Mesenchymal stem cell (in vitro differentiated cells and primary cell): ENCODE data around the gene PKIG.

Experiments
- DNase-seq: peaks from one replicate; pipeline ENCODE4 v3.0.0-alpha.2; 2013
- H2AFZ ChIP-seq: one replicate; pipeline ENCODE4 v1.6.1; 2013; ENCODE audit warnings: low read depth, mild to moderate bottlenecking, control low read depth, inconsistent platforms, low read length, moderate library complexity
- H2AK5ac ChIP-seq: 2 replicates; pipeline ENCODE4 v1.6.1; 2013; ENCODE audit warnings: low read length, moderate library complexity, mild to moderate bottlenecking, inconsistent platforms; ENCODE audit not compliant: severe bottlenecking
- H2BK120ac ChIP-seq: one replicate; pipeline ENCODE4 v1.6.1; 2013; ENCODE audit warnings: low read depth, mild to moderate bottlenecking, inconsistent platforms, low read length, moderate library complexity
- H2BK12ac ChIP-seq, 2 experiments: one replicate each; pipeline ENCODE4 v1.6.1; 2013; ENCODE audit warnings: inconsistent platforms in 2 of 2, low read length in 2 of 2, mild to moderate bottlenecking in 2 of 2, moderate library complexity in 2 of 2, control low read depth in 1 of 2
- H2BK15ac ChIP-seq: one replicate; pipeline ENCODE4 v1.6.1; 2013; ENCODE audit warnings: mild to moderate bottlenecking, low read depth, inconsistent platforms; ENCODE audit not compliant: poor library complexity, severe bottlenecking
- H2BK5ac ChIP-seq: 2 replicates; pipeline ENCODE4 v1.6.1; 2013; ENCODE audit warnings: low read depth, mild to moderate bottlenecking, low read length, control low read depth, inconsistent platforms; ENCODE audit not compliant: poor library complexity, severe bottlenecking
- H3K14ac ChIP-seq, 2 experiments: one replicate each; pipeline ENCODE4 v1.6.1; 2013; ENCODE audit warnings: inconsistent platforms in 2 of 2, low read length in 2 of 2, control low read depth in 1 of 2, mild to moderate bottlenecking in 1 of 2, moderate library complexity in 1 of 2
- H3K18ac ChIP-seq, 2 experiments: one replicate each; pipeline ENCODE4 v1.6.1; 2013; ENCODE audit warnings: inconsistent platforms in 2 of 2, low read length in 2 of 2, control low read depth in 1 of 2, low read depth in 1 of 2, mild to moderate bottlenecking in 1 of 2
- H3K23ac ChIP-seq, 2 experiments: one replicate each; pipeline ENCODE4 v1.6.1; 2013; ENCODE audit warnings: inconsistent platforms in 2 of 2, low read length in 2 of 2, mild to moderate bottlenecking in 2 of 2, moderate library complexity in 2 of 2, control low read depth in 1 of 2
- H3K27ac ChIP-seq: 2 replicates; pipeline ENCODE4 v1.5.1; 2013; ENCODE audit warnings: mild to moderate bottlenecking, moderate library complexity, low read length, control low read depth, inconsistent platforms; ENCODE audit not compliant: poor library complexity, severe bottlenecking
- H3K27me3 ChIP-seq, 2 experiments: 2 replicates each; pipeline versions ENCODE4 v1.6.1 to v1.7.0; 2013; ENCODE audit warnings: low read length in 2 of 2, mild to moderate bottlenecking in 2 of 2, moderate library complexity in 2 of 2, control low read depth in 1 of 2, inconsistent platforms in 1 of 2; ENCODE audit not compliant: control insufficient read depth in 1 of 2, insufficient read depth in 1 of 2
- H3K36me3 ChIP-seq, 2 experiments: 2 replicates each; pipeline versions ENCODE4 v1.6.1 to v1.7.0; 2013; ENCODE audit warnings: low read length in 2 of 2, control low read depth in 1 of 2, inconsistent platforms in 1 of 2, low read depth in 1 of 2, mild to moderate bottlenecking in 1 of 2; ENCODE audit not compliant: insufficient read depth in 2 of 2, control insufficient read depth in 1 of 2
- H3K4ac ChIP-seq, 2 experiments: one replicate each; pipeline ENCODE4 v1.6.1; 2013; ENCODE audit warnings: inconsistent platforms in 2 of 2, low read length in 2 of 2, mild to moderate bottlenecking in 2 of 2, moderate library complexity in 2 of 2, control low read depth in 1 of 2, low read depth in 1 of 2
- H3K4me1 ChIP-seq: 2 replicates; pipeline ENCODE4 v1.6.1; 2013; ENCODE audit warnings: low read depth, low read length, control low read depth; ENCODE audit not compliant: control insufficient read depth, insufficient read depth
- H3K4me2 ChIP-seq: 2 replicates; pipeline ENCODE4 v1.6.1; 2013; ENCODE audit warnings: low read length, mild to moderate bottlenecking, inconsistent platforms; ENCODE audit not compliant: poor library complexity, severe bottlenecking
- H3K4me3 ChIP-seq, 2 experiments: 2 replicates each; pipeline versions ENCODE4 v1.5.1 to v1.7.0; 2013; ENCODE audit warnings: low read length in 2 of 2, mild to moderate bottlenecking in 2 of 2, control low read depth in 1 of 2, low read depth in 1 of 2; ENCODE audit not compliant: insufficient read depth in 1 of 2
- H3K79me1 ChIP-seq: replicated peaks from 2 replicates; pipeline ENCODE4 v1.6.1; 2013; ENCODE audit warnings: mild to moderate bottlenecking, control low read depth, low read length, inconsistent platforms; ENCODE audit not compliant: poor library complexity, severe bottlenecking
- H3K9ac ChIP-seq: 2 replicates; pipeline ENCODE4 v1.7.0; 2013; ENCODE audit warnings: mild to moderate bottlenecking, low read length, moderate library complexity
- H3K9me3 ChIP-seq: 2 replicates; pipeline ENCODE4 v1.7.0; 2013; ENCODE audit warnings: mild to moderate bottlenecking, low read length; ENCODE audit not compliant: control insufficient read depth
- H4K8ac ChIP-seq: one replicate; pipeline ENCODE4 v1.6.1; 2013; ENCODE audit warnings: inconsistent platforms, mild to moderate bottlenecking, low read length, moderate library complexity
- H4K91ac ChIP-seq: one replicate; pipeline ENCODE4 v1.6.1; 2013; ENCODE audit warnings: mild to moderate bottlenecking, low read length, inconsistent platforms
- WGBS: methylation state at CpG from one replicate; pipeline ENCODE4 v1.1.7; 2013; ENCODE audit warnings: mixed read lengths; 5-methylcytosine and 5-hydroxymethylcytosine counted together

The PKIG gene

DNA sequence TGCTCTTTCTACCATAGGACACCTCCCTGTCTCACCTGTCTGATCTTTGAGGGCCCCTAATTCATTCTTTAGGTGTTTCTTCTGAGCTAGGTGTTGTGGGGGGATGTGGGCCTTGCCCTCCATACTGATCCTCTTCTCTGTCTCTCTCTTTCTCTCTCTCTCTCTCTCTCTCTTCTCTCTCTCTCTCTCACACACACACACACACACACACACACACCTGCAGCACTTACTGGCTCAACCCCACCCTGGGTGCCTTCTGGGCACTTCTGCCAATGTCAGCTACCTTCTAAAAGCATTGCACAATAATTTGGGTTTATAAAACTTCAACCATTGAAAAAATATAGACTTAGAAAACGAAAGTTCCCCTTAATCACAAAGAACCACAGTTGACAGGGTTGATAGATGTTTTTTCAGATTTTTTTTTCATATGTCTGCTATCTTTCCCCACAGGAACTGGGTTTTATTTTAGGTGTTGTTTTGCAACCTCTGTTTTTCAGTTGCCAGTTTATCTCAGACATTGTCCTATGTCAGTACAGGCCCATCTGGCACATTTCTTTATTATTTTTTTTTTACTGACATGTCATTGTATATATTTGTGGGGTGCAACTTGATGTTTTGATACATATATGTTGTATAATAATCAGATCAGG lies 28.1 kb downstream of the PKIG start:
- Histone ChIP-seq H2BK5ac (no peak overlapping the region), H3K9ac (peak overlapping the region; percentile 77), H3K23ac (no peak overlapping the region), H3K4ac (no peak overlapping the region), H3K9me3 (no peaks in the 10 kb centered on the region), H3K36me3 (peaks cover 17 to 47% of the 10 kb centered on the region in 2 experiments), H2BK15ac (no peak overlapping the region), H2AK5ac (no peak overlapping the region), H3K4me3 (no peak overlapping the region), H3K79me1 (peaks cover 2% of the 10 kb centered on the region), H2AFZ (no peak overlapping the region), H3K4me2 (no peak overlapping the region), H3K27ac (no peak overlapping the region), H4K8ac (no peak overlapping the region), H4K91ac (no peak overlapping the region), H2BK120ac (no peak overlapping the region), H3K18ac (no peak overlapping the region), H3K4me1 (peaks cover 13% of the 10 kb centered on the region), H2BK12ac (peak overlapping the region in 1 of 2 experiments; percentile 3), H3K14ac (no peak overlapping the region), H3K27me3 (no peaks in the 10 kb centered on the region)
- DNase-seq, result no peak
- no CpG with 5 or more reads among the region's 1 CpG for WGBS

DNA sequence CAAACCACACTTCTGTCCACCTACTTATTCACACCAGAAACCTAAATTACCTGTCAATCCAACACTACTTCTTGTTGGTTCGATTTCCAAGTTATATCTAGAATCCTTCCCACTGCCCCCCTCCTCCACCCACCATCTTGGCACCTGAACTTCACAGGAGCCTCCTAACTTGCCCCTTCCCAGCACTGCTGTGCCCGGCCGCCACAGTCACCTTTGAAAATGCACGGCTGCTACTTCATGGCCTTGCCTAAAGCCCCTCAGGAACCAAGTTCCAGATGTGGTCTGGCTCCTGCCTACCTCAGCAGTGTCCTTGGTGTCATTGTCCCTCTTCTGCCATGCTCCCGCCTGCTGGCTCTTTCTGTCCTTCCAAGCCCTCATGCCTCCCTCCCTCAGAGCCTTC lies 31.2 kb downstream of the PKIG start:
- 95% methylated on average over 5 of the region's 5 CpGs for WGBS
- Histone ChIP-seq H2BK15ac (no peak overlapping the region), H2BK120ac (no peak overlapping the region), H3K9me3 (no peaks in the 10 kb centered on the region), H3K36me3 (peaks cover 45 to 71% of the 10 kb centered on the region in 2 experiments), H3K27me3 (no peaks in the 10 kb centered on the region), H4K91ac (no peak overlapping the region), H2AFZ (no peak overlapping the region), H3K27ac (no peak overlapping the region), H2AK5ac (no peak overlapping the region), H3K4ac (no peak overlapping the region), H3K23ac (no peak overlapping the region), H3K79me1 (peaks cover 2% of the 10 kb centered on the region), H3K18ac (no peak overlapping the region), H3K4me1 (peaks cover 18% of the 10 kb centered on the region), H3K14ac (no peak overlapping the region), H2BK12ac (no peak overlapping the region), H3K4me3 (no peak overlapping the region), H2BK5ac (no peak overlapping the region), H3K4me2 (no peak overlapping the region), H4K8ac (no peak overlapping the region), H3K9ac (no peak overlapping the region)
- DNase-seq, result no peak

DNA sequence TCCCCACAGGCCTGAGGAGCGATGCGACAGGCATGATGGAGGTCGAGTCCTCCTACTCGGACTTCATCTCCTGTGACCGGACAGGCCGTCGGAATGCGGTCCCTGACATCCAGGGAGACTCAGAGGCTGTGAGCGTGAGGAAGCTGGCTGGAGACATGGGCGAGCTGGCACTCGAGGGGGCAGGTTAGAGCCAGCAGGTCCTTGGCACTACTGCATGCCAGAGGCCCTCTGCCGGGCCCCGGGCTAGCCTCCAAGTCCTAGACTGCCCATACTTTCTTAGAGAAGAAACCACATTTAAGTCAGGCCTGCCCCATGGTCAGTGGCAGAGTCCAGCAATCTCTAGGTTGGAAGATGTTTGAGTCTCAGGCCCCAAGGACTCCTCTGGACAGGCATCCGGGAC lies 32.1 kb downstream of the PKIG start:
- Histone ChIP-seq H3K4me1 (peaks cover 13% of the 10 kb centered on the region), H3K18ac (no peak overlapping the region), H4K91ac (no peak overlapping the region), H3K9me3 (no peaks in the 10 kb centered on the region), H3K4ac (no peak overlapping the region), H3K14ac (no peak overlapping the region), H2AK5ac (no peak overlapping the region), H2AFZ (no peak overlapping the region), H3K23ac (no peak overlapping the region), H4K8ac (no peak overlapping the region), H2BK15ac (no peak overlapping the region), H2BK5ac (no peak overlapping the region), H3K4me3 (no peak overlapping the region), H3K4me2 (no peak overlapping the region), H3K79me1 (peaks cover 2% of the 10 kb centered on the region), H3K27me3 (no peaks in the 10 kb centered on the region), H2BK120ac (no peak overlapping the region), H2BK12ac (no peak overlapping the region), H3K27ac (no peak overlapping the region), H3K9ac (no peak overlapping the region), H3K36me3 (peaks cover 54 to 80% of the 10 kb centered on the region in 2 experiments)
- 82% methylated on average over 14 of the region's 14 CpGs for WGBS
- DNase-seq, result no peak

DNA sequence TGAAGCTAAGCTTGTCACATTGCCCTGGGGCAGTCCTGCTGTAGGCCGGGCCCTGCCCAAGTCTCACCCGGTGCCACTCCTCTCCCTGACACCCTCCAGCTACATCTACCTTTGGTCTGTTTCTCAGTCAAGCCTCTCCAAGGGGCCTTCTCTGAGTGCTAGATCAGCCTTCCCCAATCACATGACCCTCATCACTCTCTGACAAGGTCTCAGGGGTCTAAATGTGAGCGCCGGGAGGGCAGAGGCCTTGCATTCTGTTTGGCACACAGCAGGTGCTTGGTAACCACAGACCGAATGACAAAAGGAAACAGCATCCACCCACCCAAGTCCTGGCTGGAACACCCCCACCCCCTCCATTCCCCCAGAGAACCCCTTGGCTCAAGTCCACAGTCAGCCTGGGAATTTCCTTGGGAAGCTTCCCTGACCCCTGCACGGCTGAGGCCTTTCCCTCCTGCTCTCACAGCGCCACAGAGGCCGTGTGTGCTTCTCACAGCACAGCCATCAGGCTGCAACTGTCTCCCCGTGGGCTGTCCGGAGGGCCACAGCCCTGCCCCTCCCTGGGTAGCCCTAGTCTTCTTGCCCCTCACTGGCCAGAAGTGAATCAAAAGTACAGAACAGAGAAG lies 32.9 kb downstream of the PKIG start:
- 89% methylated on average over 10 of the region's 10 CpGs for WGBS
- no peak overlapping the region for H4K91ac ChIP-seq
- no peak overlapping the region for H2AK5ac ChIP-seq

More for the DNA sequence above, 32.9 kb downstream of the PKIG start:
- Histone ChIP-seq H3K4me2 (no peak overlapping the region), H3K18ac (no peak overlapping the region), H3K27ac (no peak overlapping the region), H2AFZ (no peak overlapping the region), H3K14ac (no peak overlapping the region), H3K79me1 (peaks cover 2% of the 10 kb centered on the region), H3K4me3 (no peak overlapping the region), H4K8ac (no peak overlapping the region), H2BK15ac (no peak overlapping the region), H3K9ac (peak overlapping the region; percentile 51), H3K4me1 (peaks cover 10% of the 10 kb centered on the region), H3K4ac (no peak overlapping the region), H2BK120ac (no peak overlapping the region), H2BK5ac (no peak overlapping the region), H2BK12ac (no peak overlapping the region), H3K9me3 (no peaks in the 10 kb centered on the region), H3K23ac (no peak overlapping the region), H3K36me3 (peaks cover 61 to 85% of the 10 kb centered on the region in 2 experiments), H3K27me3 (no peaks in the 10 kb centered on the region)
- no peak for DNase-seq
